ENCODE measurements around the gene ANKRD31. TPM values are rescaled to one million over a fixed set of nuclear protein-coding genes. Genes with fewer than 3 reads are reported as not detected.

The ANKRD31 gene
- total and polyA plus RNA-seq, 5 experiments from 2014 or later, result 0.55 to 2.8 (median 0.58) TPM

- H3K4me3 Mint-ChIP-seq, result no peak overlapping the region
- H3K9me3 Mint-ChIP-seq, result no peaks in the 10 kb centered on the region
- ATAC-seq (no peak), DNase-seq (no peak)
- H3K27ac Mint-ChIP-seq, result peak overlapping the region in 3 of 10 donors; percentile 2 to 10 (median 5)
- H3K27me3 Mint-ChIP-seq, result no peaks in the 10 kb centered on the region
- peaks cover 11 to 42% (median 21%) of the 10 kb centered on the region in 4 donors for H3K4me1 Mint-ChIP-seq
- POLR2A ChIA-PET, result interaction anchor here (0.7 to 1.3 kb wide), 2 partner anchors 9 kb away, joined by 3 to 4 read pairs; no protein-coding TSS in a partner anchor
- H3K36me3 Mint-ChIP-seq, result no peaks in the 10 kb centered on the region
These were observed 217.7 kb downstream of the ANKRD31 start for GRCh38 chr5:75018805-75019587.

Other genes starting within 250 kb of the ANKRD31 start
- 10 to 100 TPM; 22.5 to 23.5 TPM for gene GCNT4, start 184.3 kb downstream of the ANKRD31 start, total RNA-seq
- 1 to 10 TPM; 2.3 to 2.7 (median 2.6) TPM for gene GCNT4, start 184.3 kb downstream of the ANKRD31 start, polyA plus RNA-seq
- 10 to 100 TPM; 39.2 to 41.8 TPM for gene HMGCR, start 100.3 kb upstream of the ANKRD31 start, total RNA-seq
- gene HMGCR, start 100.3 kb upstream of the ANKRD31 start, polyA plus RNA-seq, result 10 to 100 TPM in 1 of 3 donors, 1 to 10 TPM in 2; 8.2 to 11.0 (median 9.3) TPM